Vagina (tissue), 2 donors: Measurements from ENCODE around the gene PIAS4.

Experiments
- CTCF ChIP-seq, 3 experiments: fragments of 450-650 bp in 2 of 3; fragments of 200-600 bp in 1 of 3; sonication (generic) in 1 of 3; IDR thresholded peaks; one replicate each; pipeline ENCODE4 v1.5.1; 2017 to 2019; ENCODE audit warnings: antibody characterized with exemption in 3 of 3, mild to moderate bottlenecking in 2 of 3, moderate library complexity in 2 of 3
- POLR2AphosphoS5 ChIP-seq, 2 donors: sonication (generic); formaldehyde crosslinking; IDR thresholded peaks; one replicate each; pipeline ENCODE4 v1.9.0; 2017; ENCODE audit warnings: antibody characterized with exemption in 2 of 2, mild to moderate bottlenecking in 2 of 2, low read depth in 1 of 2; ENCODE audit not compliant: insufficient read depth in 1 of 2

- TF ChIP-seq POLR2AphosphoS5 (IDR thresholded peaks at IDR 0.05; ENCODE audit: insufficient read depth in 1 of 2, low read depth in 1 of 2) = no peak
- no peak for TF ChIP-seq CTCF (IDR thresholded peaks at IDR 0.05)
Observed at GRCh38 chr19:3984584-3984907, 23.0 kb upstream of the PIAS4 start.
